PC-9 (cell line): Measurements from ENCODE around the gene PHC3. TPM values are rescaled to one million over a fixed set of nuclear protein-coding genes. Genes with fewer than 3 reads are reported as not detected.
"Not testable (repeated sequence)": the region's sequence is repeated elsewhere in the genome, so short reads cannot be mapped to it uniquely, and the experiment has no call there.

Experiments
- BruUV-seq: library from RNA; stranded (reverse); fragments of 400-500 nt; replicated peaks from 2 replicates; lab custom pipeline; 2021; lab: Mats Ljungman, UMichigan
- CTCF ChIA-PET: fragments of 300-600 bp; sonication (Branson Sonifier 250); formaldehyde crosslinking; loops from one replicate; lab custom pipeline; 2022; ENCODE audit warnings: antibody characterized with exemption; lab: Charles Lee
- POLR2A ChIA-PET: fragments of 300-600 bp; sonication (Branson Sonifier 250); formaldehyde crosslinking; loops from one replicate; lab custom pipeline; 2022; ENCODE audit warnings: antibody characterized with exemption; ENCODE audit not compliant: unreplicated experiment; lab: Charles Lee
- DNase-seq, 2 experiments: peaks; one replicate each; pipeline versions ENCODE4 v3.0.0 to v3.0.0-alpha.2; 2015 to 2022; ENCODE audit warnings: mixed read lengths in 1 of 2
- H2AFZ ChIP-seq: fragments of 200-600 bp; sonication (generic); 2 replicates; pipeline ENCODE4 v1.8.1; 2017; ENCODE audit warnings: antibody characterized with exemption
- H3F3A ChIP-seq: fragments of 200-600 bp; sonication (generic); 2 replicates; pipeline ENCODE4 v1.8.1; 2017; ENCODE audit warnings: antibody characterized with exemption, mild to moderate bottlenecking, low read depth; ENCODE audit not compliant: insufficient read depth
- H3K27ac ChIP-seq: fragments of 200-600 bp; sonication (generic); 2 replicates; pipeline ENCODE4 v1.6.1; 2016; ENCODE audit warnings: mixed run types
- H3K27me3 ChIP-seq: fragments of 200-600 bp; sonication (generic); 2 replicates; pipeline ENCODE4 v1.6.1; 2016; ENCODE audit warnings: low read depth, mixed run types; ENCODE audit not compliant: insufficient read depth
- H3K36me3 ChIP-seq: fragments of 200-600 bp; sonication (generic); 2 replicates; pipeline ENCODE4 v1.6.1; 2016; ENCODE audit warnings: low read depth, mixed run types
- H3K4me1 ChIP-seq: fragments of 200-600 bp; sonication (generic); replicated peaks from 2 replicates; pipeline ENCODE4 v1.6.1; 2016; ENCODE audit warnings: mixed run types; ENCODE audit not compliant: insufficient read depth
- H3K4me2 ChIP-seq: fragments of 200-600 bp; sonication (generic); 2 replicates; pipeline ENCODE4 v1.6.1; 2017; ENCODE audit warnings: mixed run types
- H3K4me3 ChIP-seq: fragments of 200-600 bp; sonication (generic); 2 replicates; pipeline ENCODE4 v1.6.1; 2016; ENCODE audit warnings: mixed run types
- H3K79me2 ChIP-seq: fragments of 200-600 bp; sonication (generic); 2 replicates; pipeline ENCODE4 v1.6.1; 2017; ENCODE audit warnings: low read depth, mixed run types
- H3K9me2 ChIP-seq: fragments of 200-600 bp; sonication (generic); 2 replicates; pipeline ENCODE4 v1.8.1; 2017; ENCODE audit warnings: mild to moderate bottlenecking; ENCODE audit not compliant: insufficient read depth
- H3K9me3 ChIP-seq: fragments of 200-600 bp; sonication (generic); 2 replicates; pipeline ENCODE4 v1.8.1; 2016; ENCODE audit warnings: low read depth; ENCODE audit not compliant: insufficient read depth
- H4K20me1 ChIP-seq: fragments of 200-600 bp; sonication (generic); 2 replicates; pipeline ENCODE4 v1.8.1; 2017; ENCODE audit not compliant: insufficient read depth
- EZH2 ChIP-seq: fragments of 200-600 bp; sonication (generic); IDR thresholded peaks from 2 replicates; pipeline ENCODE4 v1.8.0; 2017; ENCODE audit warnings: antibody characterized with exemption, low read depth
- intact Hi-C: fragments of 100-400 bp; cut with micrococcal nuclease; formaldehyde crosslinking; loops from one replicate; pipeline ENCODE4 v1.10.0; 2022; ENCODE audit not compliant: unreplicated experiment
- total RNA-seq: library from RNA; stranded (reverse); gene quantifications from 2 replicates; pipeline ENCODE4 v1.2.3, GENCODE V29; 2021
- TF ChIP-seq, protein P1 (sequence below): fragments of 200-600 bp; sonication (generic); conservative IDR thresholded peaks from 2 replicates; pipeline ENCODE4 v1.6.1; 2017; ENCODE audit warnings: mixed run types, antibody characterized with exemption, mild to moderate bottlenecking, moderate library complexity

PHC3 gene
- total RNA-seq, 1 experiment from 2014 or later: 80.8 TPM

DNA sequence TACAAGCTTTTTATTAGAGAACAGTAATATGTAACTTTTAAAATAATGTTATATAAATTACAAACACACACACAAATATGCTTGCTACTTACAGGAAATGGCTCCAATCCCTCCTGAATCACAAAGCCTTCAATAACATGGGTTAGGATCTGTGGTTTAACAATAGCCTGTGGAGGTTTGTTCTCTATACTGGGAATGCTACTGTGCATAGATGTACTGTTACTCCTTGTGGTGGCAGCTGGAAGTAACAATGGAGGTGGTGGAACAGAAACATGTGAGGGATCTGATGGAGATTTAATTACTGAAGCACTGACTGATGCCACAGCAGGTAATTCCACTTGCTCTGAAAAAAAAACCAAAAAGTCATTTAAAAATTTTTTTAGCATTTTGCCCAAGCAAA is 64.4 kb downstream of the PHC3 start:
- TF ChIP-seq EZH2: no peak
- TF ChIP-seq, protein P1, sequence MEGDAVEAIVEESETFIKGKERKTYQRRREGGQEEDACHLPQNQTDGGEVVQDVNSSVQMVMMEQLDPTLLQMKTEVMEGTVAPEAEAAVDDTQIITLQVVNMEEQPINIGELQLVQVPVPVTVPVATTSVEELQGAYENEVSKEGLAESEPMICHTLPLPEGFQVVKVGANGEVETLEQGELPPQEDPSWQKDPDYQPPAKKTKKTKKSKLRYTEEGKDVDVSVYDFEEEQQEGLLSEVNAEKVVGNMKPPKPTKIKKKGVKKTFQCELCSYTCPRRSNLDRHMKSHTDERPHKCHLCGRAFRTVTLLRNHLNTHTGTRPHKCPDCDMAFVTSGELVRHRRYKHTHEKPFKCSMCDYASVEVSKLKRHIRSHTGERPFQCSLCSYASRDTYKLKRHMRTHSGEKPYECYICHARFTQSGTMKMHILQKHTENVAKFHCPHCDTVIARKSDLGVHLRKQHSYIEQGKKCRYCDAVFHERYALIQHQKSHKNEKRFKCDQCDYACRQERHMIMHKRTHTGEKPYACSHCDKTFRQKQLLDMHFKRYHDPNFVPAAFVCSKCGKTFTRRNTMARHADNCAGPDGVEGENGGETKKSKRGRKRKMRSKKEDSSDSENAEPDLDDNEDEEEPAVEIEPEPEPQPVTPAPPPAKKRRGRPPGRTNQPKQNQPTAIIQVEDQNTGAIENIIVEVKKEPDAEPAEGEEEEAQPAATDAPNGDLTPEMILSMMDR: peak; percentile 51
- no TSS peak for BruUV-seq
- POLR2A ChIA-PET: interaction anchor here (0.7 kb wide), 1 partner anchor 203 kb away, joined by 16 read pairs; no protein-coding TSS in a partner anchor
- Histone ChIP-seq H3K4me2 (no peak overlapping the region), H4K20me1 (peaks cover 8% of the 10 kb centered on the region; the same call in 1 of the 2 replicates), H2AFZ (no peak overlapping the region), H3K9me2 (no peaks in the 10 kb centered on the region), H3K27ac (no peak overlapping the region), H3K36me3 (peaks cover 48% of the 10 kb centered on the region), H3K4me1 (no peaks in the 10 kb centered on the region), H3K4me3 (no peak overlapping the region), H3K9me3 (no peaks in the 10 kb centered on the region), H3F3A (peaks cover 8% of the 10 kb centered on the region; the same call in 1 of the 2 replicates), H3K27me3 (no peaks in the 10 kb centered on the region), H3K79me2 (no peaks in the 10 kb centered on the region)
- CTCF ChIA-PET: no interaction called here
- intact Hi-C loops: no loop called here
- no peak for DNase-seq

DNA sequence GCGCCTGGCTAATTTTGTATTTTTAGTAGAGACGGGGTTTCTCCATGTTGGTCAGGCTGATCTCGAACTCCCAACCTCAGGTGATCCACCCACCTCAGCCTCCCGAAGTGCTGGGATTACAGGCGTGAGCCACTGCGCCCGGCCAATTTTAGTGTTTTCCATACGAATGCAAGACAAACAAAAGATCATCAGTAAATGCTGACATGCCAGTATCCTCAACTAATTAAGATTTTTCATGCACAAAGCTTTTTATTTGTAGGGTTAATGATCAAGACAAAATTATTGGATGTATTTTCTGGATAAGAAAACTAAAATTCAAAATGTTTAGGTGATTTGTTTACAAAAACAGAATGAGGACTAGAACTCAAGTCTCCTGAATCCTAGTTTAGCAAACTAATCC is 67.4 kb downstream of the PHC3 start:
- intact Hi-C loops, H3K9me2 ChIP-seq, POLR2A ChIA-PET, H3K27ac ChIP-seq, BruUV-seq, H3K79me2 ChIP-seq, H3K4me3 ChIP-seq, H2AFZ ChIP-seq, H3K9me3 ChIP-seq, H3K4me1 ChIP-seq, CTCF ChIA-PET, DNase-seq, H3K4me2 ChIP-seq, H4K20me1 ChIP-seq, H3K27me3 ChIP-seq: not testable (repeated sequence)
- peaks cover 27% of the 10 kb centered on the region for H3K36me3 ChIP-seq
- peaks cover 18% of the 10 kb centered on the region for H3F3A ChIP-seq

GRCh38 chr3:170111147-170111771 is 70.3 kb downstream of the PHC3 start:
- intact Hi-C loops: no loop called here
- no TSS peak for BruUV-seq

More at GRCh38 chr3:170111147-170111771, 70.3 kb downstream of the PHC3 start:
- Histone ChIP-seq H2AFZ (no peak overlapping the region), H3K27me3 (no peaks in the 10 kb centered on the region), H3K4me2 (no peak overlapping the region), H3K9me2 (no peaks in the 10 kb centered on the region), H3K36me3 (peaks cover 39% of the 10 kb centered on the region), H3K4me1 (no peaks in the 10 kb centered on the region), H4K20me1 (0 out of 2 replicates have a peak, but pooled peaks cover 9% of the 10 kb centered on the region), H3K4me3 (no peak overlapping the region), H3F3A (peaks cover 18% of the 10 kb centered on the region), H3K9me3 (no peaks in the 10 kb centered on the region), H3K27ac (no peak overlapping the region), H3K79me2 (no peaks in the 10 kb centered on the region)
- ChIA-PET POLR2A (interaction anchor here (0.7 kb wide), 1 partner anchor 62 kb away, joined by 4 read pairs; no protein-coding TSS in a partner anchor), CTCF (no interaction called here)
- no peak for TF ChIP-seq EZH2
- TF ChIP-seq, protein P1: no peak
- no peak for DNase-seq
